HG02678 (cell line): Measurements from ENCODE around the gene RPP38.

ENCODE experiments used
- ATAC-seq: cut with Tn5 transposase; IDR thresholded peaks from one replicate; pipeline ENCODE4 v1.9.1; 2021; ENCODE audit warnings: mild to moderate bottlenecking, moderate library complexity; ENCODE audit not compliant: unreplicated experiment

Gene RPP38

DNA sequence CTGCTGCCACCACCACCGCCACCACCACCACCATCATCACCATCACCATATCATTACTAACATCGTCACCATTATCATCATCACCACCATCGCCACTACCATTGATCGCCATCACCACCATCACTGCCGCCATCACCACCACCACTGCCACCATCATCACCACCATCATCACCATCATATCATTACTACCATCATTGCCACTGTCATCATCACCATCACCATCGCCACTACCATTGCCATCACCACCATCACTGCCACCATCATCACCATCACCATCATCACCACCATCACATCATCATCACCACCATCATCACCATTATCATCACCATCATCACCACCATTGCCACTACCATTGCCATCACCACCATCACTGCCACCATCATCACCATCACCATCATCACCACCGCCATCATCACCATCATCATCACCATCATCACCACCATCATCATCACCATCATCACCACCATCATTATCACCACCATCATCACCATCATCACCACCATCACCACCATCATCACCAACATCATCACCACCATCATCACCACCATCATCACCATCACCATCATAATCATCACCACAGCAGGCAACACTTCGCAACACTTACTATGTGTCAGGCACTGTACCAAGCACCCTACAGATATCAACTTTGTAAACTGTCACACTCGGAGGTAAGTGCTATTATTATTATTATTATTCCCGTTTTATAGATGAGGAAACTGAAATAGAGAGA, 52.1 kb downstream of the RPP38 start:
- no peak for ATAC-seq

DNA sequence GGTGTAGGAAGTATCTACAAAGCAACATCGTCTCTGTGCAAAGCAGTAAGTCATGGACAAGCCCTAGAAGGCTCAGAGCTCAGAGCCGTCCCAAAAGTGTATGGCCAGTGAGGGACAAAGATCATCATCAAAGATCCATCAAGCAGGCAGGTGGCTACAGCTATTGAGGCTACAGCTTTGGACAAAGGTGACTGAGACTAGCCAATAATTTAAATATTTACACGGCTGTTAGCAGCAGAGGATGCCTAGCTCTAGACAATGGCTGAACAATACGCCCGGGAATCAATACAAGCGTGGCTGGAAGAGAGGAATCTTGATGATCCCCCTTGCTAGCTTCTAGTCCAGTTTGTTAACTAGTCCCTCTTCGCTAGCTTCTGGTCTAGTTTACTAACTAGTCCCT, 53.4 kb downstream of the RPP38 start:
- no peak for ATAC-seq

DNA sequence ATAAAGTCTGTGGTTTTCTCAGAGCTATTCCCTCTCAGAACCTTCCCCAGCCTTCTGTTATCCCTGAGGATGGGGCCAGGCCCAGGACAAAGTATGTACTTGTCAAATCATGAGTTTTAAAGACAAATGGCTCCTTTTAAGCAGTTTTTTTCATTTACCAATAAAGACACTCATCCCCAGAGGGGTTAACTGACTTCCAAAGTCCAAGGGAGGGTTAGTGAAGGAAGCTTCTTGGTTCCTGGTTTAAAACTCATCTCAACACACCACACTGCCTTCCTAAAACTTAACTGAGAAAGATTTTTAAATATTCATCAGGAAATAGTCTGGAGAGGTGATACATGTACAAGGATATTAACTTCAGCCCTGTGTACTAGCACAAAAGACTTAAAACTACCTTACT, 55.4 kb downstream of the RPP38 start:
- ATAC-seq = no peak
